Nucleus accumbens (tissue), 56 donors: ENCODE data around the gene IGFBP4.
A peak's percentile ranks its signal among the peaks of the same experiment; 100 is the strongest.
"Not testable (repeated sequence)": the region's sequence is repeated elsewhere in the genome, so short reads cannot be mapped to it uniquely, and the experiment has no call there.

Source experiments
- DNase-seq, 56 donors: peaks; one replicate each; lab custom pipeline; 2025; lab: John Stamatoyannopoulos, UW

IGFBP4 gene

GRCh38 chr17:40443196-40443987, at the start of gene IGFBP4:
Gene IGFBP4 (plus strand): TSS chr17:40443450. CDS start chr17:40443736, 286 bp downstream.
- DNase-seq, result peak in 45 of 56 donors; percentile 1 to 78 (median 33)

GRCh38 chr17:40399185-40399584, 44.1 kb upstream of the IGFBP4 start:
- peak in 1 of 56 donors; percentile 7 for DNase-seq

GRCh38 chr17:40402668-40403067, 40.6 kb upstream of the IGFBP4 start:
- DNase-seq, result no peak

- DNase-seq, result no peak
Measured at GRCh38 chr17:40404003-40404402, 39.2 kb upstream of the IGFBP4 start.

GRCh38 chr17:40407460-40407859, 35.8 kb upstream of the IGFBP4 start:
- DNase-seq, result no peak

- not testable (repeated sequence) for DNase-seq
Measured at GRCh38 chr17:40409540-40409939, 33.7 kb upstream of the IGFBP4 start.

- no peak for DNase-seq
Measured at GRCh38 chr17:40410082-40410481, 33.2 kb upstream of the IGFBP4 start.

- no peak for DNase-seq
Measured at GRCh38 chr17:40411821-40412220, 31.4 kb upstream of the IGFBP4 start.

GRCh38 chr17:40412880-40413279, 30.4 kb upstream of the IGFBP4 start:
- no peak for DNase-seq

- DNase-seq, result not testable (repeated sequence)
Measured at GRCh38 chr17:40414312-40414711, 28.9 kb upstream of the IGFBP4 start.

GRCh38 chr17:40415390-40415789, 27.9 kb upstream of the IGFBP4 start:
- DNase-seq, result no peak

- no peak for DNase-seq
Measured at GRCh38 chr17:40416671-40417070, 26.6 kb upstream of the IGFBP4 start.

- no peak for DNase-seq
Measured at GRCh38 chr17:40417258-40417608, 26.0 kb upstream of the IGFBP4 start.

GRCh38 chr17:40417609-40418427, 25.4 kb upstream of the IGFBP4 start, which contains the start of gene TOP2A:
Gene TOP2A (minus strand): TSS chr17:40417896. CDS start chr17:40417791, 105 bp downstream.
- DNase-seq, result peak; percentile 67 to 99 (median 94)

- DNase-seq, result peak in 2 of 56 donors; percentile 47 to 48
Measured at GRCh38 chr17:40418428-40418706, 24.9 kb upstream of the IGFBP4 start.

GRCh38 chr17:40419559-40420331, 23.5 kb upstream of the IGFBP4 start:
- DNase-seq, result no peak

- no peak for DNase-seq
Measured at GRCh38 chr17:40422990-40423633, 20.1 kb upstream of the IGFBP4 start.

GRCh38 chr17:40425741-40426140, 17.5 kb upstream of the IGFBP4 start:
- no peak for DNase-seq

GRCh38 chr17:40427002-40427491, 16.2 kb upstream of the IGFBP4 start:
- no peak for DNase-seq
